Activated T-cell treated with anti-CD3 and anti-CD28 coated beads for 4 hours (primary cell): ENCODE data around the gene NRTN.
"Not testable (repeated sequence)": the region's sequence is repeated elsewhere in the genome, so short reads cannot be mapped to it uniquely, and the experiment has no call there.

Experiments
- DNase-seq: peaks from one replicate; pipeline ENCODE4 v3.0.0-alpha.2; 2020

Gene NRTN

DNA sequence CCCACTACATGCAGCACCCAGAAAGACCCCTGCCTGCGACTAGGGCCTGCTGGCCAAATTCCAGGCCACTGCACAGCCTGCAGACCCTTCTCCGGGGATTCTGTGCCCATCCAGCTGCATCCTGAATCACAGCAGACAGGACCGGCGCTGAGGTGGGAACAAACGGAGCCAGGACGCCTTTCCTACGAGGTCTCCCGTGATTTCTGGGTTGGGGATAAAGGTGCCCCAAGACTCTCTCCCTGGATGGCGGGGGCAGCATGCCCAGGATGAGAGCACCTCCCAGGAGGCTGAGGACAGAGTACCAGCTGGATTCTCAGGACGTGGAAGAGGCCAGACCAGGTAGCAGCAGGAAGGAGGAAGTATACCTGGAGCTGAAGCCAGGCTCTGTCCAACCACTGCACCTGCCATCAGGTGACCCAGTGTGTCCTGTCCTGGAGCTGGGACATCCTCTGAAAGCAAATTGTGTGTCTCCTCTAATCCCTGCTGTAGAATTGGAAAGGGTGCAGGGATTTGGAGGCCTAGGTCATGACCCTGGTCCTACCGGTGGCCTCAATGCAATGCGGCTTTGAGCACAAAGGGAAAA, 68.8 kb downstream of the NRTN start:
- no peak for DNase-seq

- not testable (repeated sequence) for DNase-seq
These were observed 69.6 kb downstream of the NRTN start for GRCh38 chr19:5874496-5874895.

DNA sequence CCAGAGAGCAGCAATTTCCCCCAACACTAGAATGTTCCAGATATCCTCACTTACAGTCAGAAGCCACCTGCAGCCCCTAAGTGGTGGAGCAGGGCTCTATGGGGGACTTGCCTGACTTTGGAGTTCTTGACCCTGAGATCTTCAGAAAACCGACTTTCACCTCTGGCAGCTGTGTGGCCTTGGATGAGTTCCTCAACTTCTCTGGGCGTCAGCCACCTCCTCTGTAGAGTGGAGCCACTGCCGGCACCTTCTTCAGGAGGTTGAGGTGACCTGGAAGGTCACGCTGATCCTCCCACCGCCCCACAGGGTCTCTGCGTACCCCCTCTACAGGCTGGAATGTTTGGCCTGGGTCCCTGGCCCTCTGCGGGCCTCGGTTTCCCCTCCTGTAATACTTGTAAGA, 72.6 kb downstream of the NRTN start:
- no peak for DNase-seq

DNA sequence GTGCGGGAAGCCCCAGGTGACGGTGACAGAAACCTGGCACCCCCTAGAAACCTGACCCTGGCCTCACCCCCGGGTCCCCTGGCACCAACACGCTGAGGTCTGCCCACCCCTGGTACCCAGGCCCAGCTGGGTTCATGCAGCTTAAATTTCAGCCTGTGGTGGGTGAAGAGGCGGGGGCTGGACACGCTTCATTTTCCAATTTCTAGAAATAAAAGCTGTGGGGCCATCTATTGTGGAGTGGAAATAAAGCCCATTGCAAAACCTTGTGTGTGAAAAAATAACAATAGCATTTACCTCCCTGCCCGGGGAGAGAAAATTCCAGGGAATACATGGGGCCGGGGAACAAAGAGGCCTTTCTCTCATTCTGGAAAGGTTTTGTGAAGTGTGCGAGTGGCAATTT, 73.0 kb downstream of the NRTN start:
- DNase-seq, result no peak
